SK-N-SH treated with all-trans-retinoic acid at 6 μM for 48 hours (cell line): Measurements from ENCODE around the gene FCHO1.

Experiments used
- ATAC-seq: fragments of 200-7000 bp; cut with Tn5 transposase; 3 replicates; pipeline ENCODE4 v1.9.1; 2020; ENCODE audit warnings: mild to moderate bottlenecking, moderate library complexity
- ARNTL ChIP-seq: fragments of 450-650 bp; formaldehyde crosslinking; IDR thresholded peaks from 2 replicates; pipeline ENCODE4 v1.5.0; 2020; ENCODE audit warnings: low read depth, mild to moderate bottlenecking, moderate library complexity, borderline replicate concordance
- BACH2 ChIP-seq: fragments of 250-450 bp; sonication (Bioruptor Pico); IDR thresholded peaks from 2 replicates; pipeline ENCODE4 v1.9.0; 2021; ENCODE audit warnings: mild to moderate bottlenecking, borderline replicate concordance
- CSDC2 ChIP-seq: fragments of 250-450 bp; sonication (Bioruptor Pico); IDR thresholded peaks from 2 replicates; pipeline ENCODE4 v1.5.0; 2020; ENCODE audit warnings: mild to moderate bottlenecking, moderate library complexity
- ESRRG ChIP-seq: fragments of 250-450 bp; sonication (Bioruptor Pico); IDR thresholded peaks from 2 replicates; pipeline ENCODE4 v1.6.1; 2021; ENCODE audit warnings: mild to moderate bottlenecking
- GLIS3 ChIP-seq: fragments of 250-450 bp; sonication (Bioruptor Pico); IDR thresholded peaks from 2 replicates; pipeline ENCODE4 v1.5.0; 2020; ENCODE audit warnings: mild to moderate bottlenecking, moderate library complexity
- OSR1 ChIP-seq: fragments of 250-450 bp; sonication (Bioruptor Pico); IDR thresholded peaks from 2 replicates; pipeline ENCODE4 v1.8.0; 2022; ENCODE audit warnings: moderate library complexity, mild to moderate bottlenecking, inconsistent platforms
- RARB ChIP-seq: fragments of 250-450 bp; sonication (Bioruptor Pico); IDR thresholded peaks from 2 replicates; pipeline ENCODE4 v1.8.0; 2021; ENCODE audit warnings: mild to moderate bottlenecking, moderate library complexity
- SNAI2 ChIP-seq: fragments of 250-450 bp; sonication (Bioruptor Pico); IDR thresholded peaks from 2 replicates; pipeline ENCODE4 v1.5.0; 2020; ENCODE audit warnings: mild to moderate bottlenecking, moderate library complexity
- TCF4 ChIP-seq: fragments of 250-450 bp; sonication (Bioruptor Pico); IDR thresholded peaks from 2 replicates; pipeline ENCODE4 v1.8.0; 2021; ENCODE audit warnings: mild to moderate bottlenecking, moderate library complexity, borderline replicate concordance
- TOX ChIP-seq: fragments of 250-450 bp; sonication (Bioruptor Pico); IDR thresholded peaks from 2 replicates; pipeline ENCODE4 v1.8.0; 2021; ENCODE audit warnings: mild to moderate bottlenecking, moderate library complexity, borderline replicate concordance
- ZC3H10 ChIP-seq: fragments of 250-450 bp; sonication (Bioruptor Pico); IDR thresholded peaks from 2 replicates; pipeline ENCODE4 v1.5.1; 2021; ENCODE audit warnings: mild to moderate bottlenecking, moderate library complexity
- ZFP3 ChIP-seq: fragments of 250-450 bp; sonication (Bioruptor Pico); IDR thresholded peaks from 2 replicates; pipeline ENCODE4 v1.5.0; 2020; ENCODE audit warnings: mild to moderate bottlenecking, moderate library complexity
- ZFP30 ChIP-seq: fragments of 450-650 bp; formaldehyde crosslinking; IDR thresholded peaks from 2 replicates; pipeline ENCODE4 v1.5.0; 2022; ENCODE audit warnings: mild to moderate bottlenecking, moderate library complexity
- ZNF565 ChIP-seq: fragments of 450-650 bp; formaldehyde crosslinking; conservative IDR thresholded peaks from 2 replicates; pipeline ENCODE4 v1.5.0; 2020; ENCODE audit warnings: low read depth, mild to moderate bottlenecking, moderate library complexity
- ZNF70 ChIP-seq: fragments of 450-650 bp; formaldehyde crosslinking; IDR thresholded peaks from 2 replicates; pipeline ENCODE4 v1.5.0; 2020; ENCODE audit warnings: mild to moderate bottlenecking, moderate library complexity
- ZNF8 ChIP-seq: fragments of 450-650 bp; formaldehyde crosslinking; IDR thresholded peaks from 2 replicates; pipeline ENCODE4 v1.5.0; 2020; ENCODE audit warnings: mild to moderate bottlenecking, moderate library complexity
- TF ChIP-seq, protein P1 (sequence below): fragments of 250-450 bp; sonication (Bioruptor Pico); IDR thresholded peaks from 2 replicates; pipeline ENCODE4 v1.5.0; 2020; ENCODE audit warnings: mild to moderate bottlenecking, moderate library complexity
- TF ChIP-seq, protein P2 (sequence below): fragments of 250-450 bp; sonication (Bioruptor Pico); IDR thresholded peaks from 2 replicates; pipeline ENCODE4 v1.8.0; 2021; ENCODE audit warnings: low read depth, mild to moderate bottlenecking, moderate library complexity, borderline replicate concordance
- TF ChIP-seq, protein P3 (sequence below): fragments of 250-450 bp; sonication (Bioruptor Pico); IDR thresholded peaks from 2 replicates; pipeline ENCODE4 v1.5.1; 2021; ENCODE audit warnings: mild to moderate bottlenecking, moderate library complexity
- TF ChIP-seq, protein P4 (sequence below): fragments of 250-450 bp; sonication (Bioruptor Pico); IDR thresholded peaks from 2 replicates; pipeline ENCODE4 v1.5.1; 2020; ENCODE audit warnings: low read depth, mild to moderate bottlenecking, moderate library complexity

Gene FCHO1

DNA sequence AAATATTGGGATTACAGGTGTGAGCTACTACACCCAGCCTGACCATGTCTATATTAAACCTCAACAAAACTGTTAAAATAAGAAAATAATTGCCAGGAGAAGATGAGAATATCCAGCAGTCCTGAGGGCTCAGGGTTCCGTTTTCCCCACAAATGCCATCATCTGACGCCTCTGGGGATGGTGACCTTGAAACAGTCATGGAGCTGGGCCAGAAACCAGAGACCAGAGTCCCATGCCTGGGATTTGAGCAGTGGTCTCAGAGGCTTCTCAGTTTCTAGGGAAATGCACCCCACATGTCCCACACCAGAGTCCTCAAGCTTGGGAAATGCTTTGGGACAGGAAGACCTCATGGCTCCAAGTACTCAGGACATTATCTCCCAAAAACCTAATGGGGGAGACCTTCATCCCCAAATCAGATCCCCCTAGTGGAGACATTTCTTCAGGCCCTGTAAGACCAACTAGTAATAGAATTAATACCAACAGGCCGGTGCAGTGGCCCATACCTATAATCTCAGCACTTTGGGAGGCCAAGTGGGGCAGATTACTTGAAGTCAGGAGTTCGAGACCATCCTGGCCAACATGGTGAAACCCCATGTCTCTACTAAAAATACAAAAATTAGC lies 34.9 kb upstream of the FCHO1 start:
- ATAC-seq = no peak
- TF ChIP-seq OSR1 (CRISPR knock-in tag) = no peak
- no peak for TF ChIP-seq ZC3H10 (CRISPR knock-in tag)
- TF ChIP-seq BACH2 (CRISPR knock-in tag) = no peak
- no peak for TF ChIP-seq ZNF70
- TF ChIP-seq, protein P1, sequence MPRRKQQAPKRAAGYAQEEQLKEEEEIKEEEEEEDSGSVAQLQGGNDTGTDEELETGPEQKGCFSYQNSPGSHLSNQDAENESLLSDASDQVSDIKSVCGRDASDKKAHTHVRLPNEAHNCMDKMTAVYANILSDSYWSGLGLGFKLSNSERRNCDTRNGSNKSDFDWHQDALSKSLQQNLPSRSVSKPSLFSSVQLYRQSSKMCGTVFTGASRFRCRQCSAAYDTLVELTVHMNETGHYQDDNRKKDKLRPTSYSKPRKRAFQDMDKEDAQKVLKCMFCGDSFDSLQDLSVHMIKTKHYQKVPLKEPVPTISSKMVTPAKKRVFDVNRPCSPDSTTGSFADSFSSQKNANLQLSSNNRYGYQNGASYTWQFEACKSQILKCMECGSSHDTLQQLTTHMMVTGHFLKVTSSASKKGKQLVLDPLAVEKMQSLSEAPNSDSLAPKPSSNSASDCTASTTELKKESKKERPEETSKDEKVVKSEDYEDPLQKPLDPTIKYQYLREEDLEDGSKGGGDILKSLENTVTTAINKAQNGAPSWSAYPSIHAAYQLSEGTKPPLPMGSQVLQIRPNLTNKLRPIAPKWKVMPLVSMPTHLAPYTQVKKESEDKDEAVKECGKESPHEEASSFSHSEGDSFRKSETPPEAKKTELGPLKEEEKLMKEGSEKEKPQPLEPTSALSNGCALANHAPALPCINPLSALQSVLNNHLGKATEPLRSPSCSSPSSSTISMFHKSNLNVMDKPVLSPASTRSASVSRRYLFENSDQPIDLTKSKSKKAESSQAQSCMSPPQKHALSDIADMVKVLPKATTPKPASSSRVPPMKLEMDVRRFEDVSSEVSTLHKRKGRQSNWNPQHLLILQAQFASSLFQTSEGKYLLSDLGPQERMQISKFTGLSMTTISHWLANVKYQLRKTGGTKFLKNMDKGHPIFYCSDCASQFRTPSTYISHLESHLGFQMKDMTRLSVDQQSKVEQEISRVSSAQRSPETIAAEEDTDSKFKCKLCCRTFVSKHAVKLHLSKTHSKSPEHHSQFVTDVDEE (CRISPR knock-in tag) = no peak
- TF ChIP-seq RARB (CRISPR knock-in tag) = no peak
- TF ChIP-seq TCF4 (CRISPR knock-in tag) = no peak
- TF ChIP-seq SNAI2 (CRISPR knock-in tag) = no peak
- TF ChIP-seq ZFP30 (CRISPR knock-in tag) = no peak
- no peak for TF ChIP-seq GLIS3 (CRISPR knock-in tag)
- TF ChIP-seq ESRRG (CRISPR knock-in tag) = no peak
- no peak for TF ChIP-seq ZFP3 (CRISPR knock-in tag)
- TF ChIP-seq, protein P2, sequence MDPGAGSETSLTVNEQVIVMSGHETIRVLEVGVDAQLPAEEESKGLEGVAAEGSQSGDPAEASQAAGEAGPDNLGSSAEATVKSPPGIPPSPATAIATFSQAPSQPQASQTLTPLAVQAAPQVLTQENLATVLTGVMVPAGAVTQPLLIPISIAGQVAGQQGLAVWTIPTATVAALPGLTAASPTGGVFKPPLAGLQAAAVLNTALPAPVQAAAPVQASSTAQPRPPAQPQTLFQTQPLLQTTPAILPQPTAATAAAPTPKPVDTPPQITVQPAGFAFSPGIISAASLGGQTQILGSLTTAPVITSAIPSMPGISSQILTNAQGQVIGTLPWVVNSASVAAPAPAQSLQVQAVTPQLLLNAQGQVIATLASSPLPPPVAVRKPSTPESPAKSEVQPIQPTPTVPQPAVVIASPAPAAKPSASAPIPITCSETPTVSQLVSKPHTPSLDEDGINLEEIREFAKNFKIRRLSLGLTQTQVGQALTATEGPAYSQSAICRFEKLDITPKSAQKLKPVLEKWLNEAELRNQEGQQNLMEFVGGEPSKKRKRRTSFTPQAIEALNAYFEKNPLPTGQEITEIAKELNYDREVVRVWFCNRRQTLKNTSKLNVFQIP (CRISPR knock-in tag) = no peak
- no peak for TF ChIP-seq ZNF8 (CRISPR knock-in tag)
- TF ChIP-seq TOX (CRISPR knock-in tag) = no peak
- no peak for TF ChIP-seq ARNTL (CRISPR knock-in tag)
- no peak for TF ChIP-seq ZNF565

DNA sequence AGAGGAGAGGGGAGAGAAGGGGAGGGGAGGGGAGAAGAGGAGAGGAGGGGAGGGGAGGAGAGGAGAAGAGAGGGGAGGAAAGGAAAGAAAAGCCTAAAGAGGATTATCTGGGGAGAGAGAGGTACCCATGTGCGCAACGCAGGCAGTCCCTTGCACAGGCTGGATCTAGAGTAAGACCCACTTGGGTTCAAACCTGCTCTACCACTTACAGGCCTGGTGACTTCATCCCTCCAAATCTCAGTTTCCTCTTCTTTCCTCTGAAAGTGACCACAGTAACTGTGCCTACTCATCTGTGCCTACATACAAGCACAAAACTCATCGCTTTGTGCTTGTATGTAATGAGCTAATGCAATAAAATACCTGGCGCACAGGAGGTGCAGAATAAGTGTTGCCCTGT lies 32.7 kb upstream of the FCHO1 start:
- no peak for ATAC-seq
- TF ChIP-seq RARB (CRISPR knock-in tag) (no peak), ZNF8 (CRISPR knock-in tag) (no peak), ESRRG (CRISPR knock-in tag) (no peak), TOX (CRISPR knock-in tag) (no peak), OSR1 (CRISPR knock-in tag) (no peak), GLIS3 (CRISPR knock-in tag) (no peak), ZFP30 (CRISPR knock-in tag) (no peak), CSDC2 (CRISPR knock-in tag) (no peak), ZFP3 (CRISPR knock-in tag) (no peak), ZNF565 (no peak), ARNTL (CRISPR knock-in tag) (no peak)
- TF ChIP-seq, protein P3, sequence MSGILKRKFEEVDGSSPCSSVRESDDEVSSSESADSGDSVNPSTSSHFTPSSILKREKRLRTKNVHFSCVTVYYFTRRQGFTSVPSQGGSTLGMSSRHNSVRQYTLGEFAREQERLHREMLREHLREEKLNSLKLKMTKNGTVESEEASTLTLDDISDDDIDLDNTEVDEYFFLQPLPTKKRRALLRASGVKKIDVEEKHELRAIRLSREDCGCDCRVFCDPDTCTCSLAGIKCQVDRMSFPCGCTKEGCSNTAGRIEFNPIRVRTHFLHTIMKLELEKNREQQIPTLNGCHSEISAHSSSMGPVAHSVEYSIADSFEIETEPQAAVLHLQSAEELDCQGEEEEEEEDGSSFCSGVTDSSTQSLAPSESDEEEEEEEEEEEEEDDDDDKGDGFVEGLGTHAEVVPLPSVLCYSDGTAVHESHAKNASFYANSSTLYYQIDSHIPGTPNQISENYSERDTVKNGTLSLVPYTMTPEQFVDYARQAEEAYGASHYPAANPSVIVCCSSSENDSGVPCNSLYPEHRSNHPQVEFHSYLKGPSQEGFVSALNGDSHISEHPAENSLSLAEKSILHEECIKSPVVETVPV (CRISPR knock-in tag) = no peak
- TF ChIP-seq, protein P2 (CRISPR knock-in tag) = no peak
- TF ChIP-seq, protein P4, sequence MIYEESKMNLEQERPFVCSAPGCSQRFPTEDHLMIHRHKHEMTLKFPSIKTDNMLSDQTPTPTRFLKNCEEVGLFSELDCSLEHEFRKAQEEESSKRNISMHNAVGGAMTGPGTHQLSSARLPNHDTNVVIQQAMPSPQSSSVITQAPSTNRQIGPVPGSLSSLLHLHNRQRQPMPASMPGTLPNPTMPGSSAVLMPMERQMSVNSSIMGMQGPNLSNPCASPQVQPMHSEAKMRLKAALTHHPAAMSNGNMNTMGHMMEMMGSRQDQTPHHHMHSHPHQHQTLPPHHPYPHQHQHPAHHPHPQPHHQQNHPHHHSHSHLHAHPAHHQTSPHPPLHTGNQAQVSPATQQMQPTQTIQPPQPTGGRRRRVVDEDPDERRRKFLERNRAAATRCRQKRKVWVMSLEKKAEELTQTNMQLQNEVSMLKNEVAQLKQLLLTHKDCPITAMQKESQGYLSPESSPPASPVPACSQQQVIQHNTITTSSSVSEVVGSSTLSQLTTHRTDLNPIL (CRISPR knock-in tag) = no peak
- TF ChIP-seq, protein P1 (CRISPR knock-in tag) = no peak
